Measurements from ENCODE around the gene SLC25A30.

DNA sequence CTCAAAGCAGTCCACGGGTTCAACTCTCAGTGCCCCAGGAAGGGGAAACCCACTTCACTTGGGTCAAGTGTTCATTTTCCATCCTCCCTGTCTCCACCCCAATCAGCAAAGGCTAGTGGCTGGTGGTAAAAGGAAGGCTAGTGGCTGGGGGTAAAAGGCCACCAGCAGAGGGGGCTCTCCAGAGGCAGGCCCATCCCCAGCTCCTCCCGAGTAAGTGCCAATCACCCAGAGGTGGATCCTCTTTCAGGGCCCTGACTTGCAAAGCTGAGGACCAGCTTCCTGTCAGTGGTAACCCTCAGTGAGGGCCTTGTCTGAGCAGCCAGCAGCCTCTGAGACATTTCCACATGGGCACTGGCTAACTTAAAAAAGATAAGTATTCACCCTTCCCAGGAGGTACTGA lies 55.2 kb downstream of the SLC25A30 start:
- no peak for TF ChIP-seq CTCF (IDR thresholded peaks at IDR 0.05)
- no peak for TF ChIP-seq EZH2 (IDR thresholded peaks at IDR 0.05; ENCODE audit: borderline replicate concordance, insufficient read depth, low read depth, low read length, poor library complexity, severe bottlenecking)

All from B cell (primary cell).